ENCODE data around the gene SLC4A5. TPM values are rescaled to one million over a fixed set of nuclear protein-coding genes. Genes with fewer than 3 reads are reported as not detected.
"Not testable (repeated sequence)": the region's sequence is repeated elsewhere in the genome, so short reads cannot be mapped to it uniquely, and the experiment has no call there.

Gene SLC4A5
- total RNA-seq, 5 donors from 2014 or later (not counting 1 experiment from before 2014, with no cell fraction given): 10.1 to 19.3 (median 14.6) TPM

- Histone ChIP-seq H3K9me3 (no peaks in the 10 kb centered on the region), H3K27ac (ENCODE audit: low read length) (no peak overlapping the region), H3K4me1 (ENCODE audit: control insufficient read depth in 1 of 2, extremely low read depth in 1 of 2, insufficient read depth in 2 of 2, low read length in 2 of 2) (no peaks in the 10 kb centered on the region), H3K36me3 (ENCODE audit: control insufficient read depth in 2 of 2, extremely low read depth in 1 of 2, insufficient read depth in 1 of 2, low read length in 1 of 2) (peaks cover 10 to 44% of the 10 kb centered on the region in 2 donors), H3K4me3 (ENCODE audit: control insufficient read depth in 1 of 2, extremely low read depth in 1 of 2, low read length in 1 of 2) (no peak overlapping the region), H3K27me3 (replicated peaks in 1 of 2; ENCODE audit: control insufficient read depth in 2 of 2, extremely low read depth in 1 of 2, insufficient read depth in 2 of 2, low read length in 1 of 2) (no peaks in the 10 kb centered on the region)
- H3K4me3 Mint-ChIP-seq: no peak overlapping the region
- peaks cover 57% of the 10 kb centered on the region for H3K36me3 Mint-ChIP-seq
- no peaks in the 10 kb centered on the region for H3K27me3 Mint-ChIP-seq
- no peak for ATAC-seq (replicated peaks in 1 of 4)
- DNase-seq: no peak
- H3K4me1 Mint-ChIP-seq: no peaks in the 10 kb centered on the region
- H3K27ac Mint-ChIP-seq: no peak overlapping the region
- CTCF ChIA-PET: no interaction called here
- no peaks in the 10 kb centered on the region for H3K9me3 Mint-ChIP-seq
- POLR2A ChIA-PET: no interaction called here
These were observed 14.4 kb upstream of the SLC4A5 start for GRCh38 chr2:74357627-74358026.

DNA sequence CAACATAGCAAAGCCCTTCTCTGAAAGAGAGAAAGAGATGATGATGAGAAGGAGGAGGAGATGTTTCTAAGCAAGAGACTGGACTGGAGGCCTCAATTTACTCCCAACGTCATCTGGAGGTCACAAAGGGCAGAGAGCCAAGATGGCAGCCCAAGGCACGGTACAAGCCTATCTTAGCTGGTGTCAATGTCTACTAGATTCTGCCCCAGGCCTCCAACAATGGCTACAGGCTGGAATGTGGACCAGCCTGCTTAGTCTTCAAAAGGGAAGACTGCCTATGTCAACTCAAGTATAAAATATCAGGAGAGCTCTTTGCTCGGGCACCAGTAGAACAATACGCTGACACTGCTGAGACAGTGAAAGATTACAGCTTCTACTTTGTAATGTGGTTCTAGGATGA, 6.7 kb upstream of the SLC4A5 start:
- no peaks in the 10 kb centered on the region for H3K27me3 Mint-ChIP-seq
- peaks cover 13% of the 10 kb centered on the region for H3K36me3 Mint-ChIP-seq
- no peak overlapping the region for H3K27ac Mint-ChIP-seq
- no peaks in the 10 kb centered on the region for H3K9me3 Mint-ChIP-seq
- Histone ChIP-seq H3K27ac (ENCODE audit: low read length) (no peak overlapping the region), H3K36me3 (ENCODE audit: control insufficient read depth in 2 of 2, extremely low read depth in 1 of 2, insufficient read depth in 1 of 2, low read length in 1 of 2) (no peaks in the 10 kb centered on the region), H3K4me3 (ENCODE audit: control insufficient read depth in 1 of 2, extremely low read depth in 1 of 2, low read length in 1 of 2) (no peak overlapping the region), H3K4me1 (ENCODE audit: control insufficient read depth in 1 of 2, extremely low read depth in 1 of 2, insufficient read depth in 2 of 2, low read length in 2 of 2) (no peaks in the 10 kb centered on the region), H3K9me3 (no peaks in the 10 kb centered on the region), H3K27me3 (replicated peaks in 1 of 2; ENCODE audit: control insufficient read depth in 2 of 2, extremely low read depth in 1 of 2, insufficient read depth in 2 of 2, low read length in 1 of 2) (no peaks in the 10 kb centered on the region)
- ATAC-seq (replicated peaks in 1 of 4) (no peak), DNase-seq (no peak)
- POLR2A ChIA-PET: no interaction called here
- WGBS (ENCODE audit: insufficient coverage): 90% methylated on average over 3 of the region's 4 CpGs
- H3K4me1 Mint-ChIP-seq: no peaks in the 10 kb centered on the region
- H3K4me3 Mint-ChIP-seq: no peak overlapping the region
- CTCF ChIA-PET: interaction anchor here in 1 of 2 donors (0.6 kb wide), 1 partner anchor 9 kb away, joined by 7 read pairs; no protein-coding TSS in a partner anchor

GRCh38 chr2:74347742-74348141, 4.5 kb upstream of the SLC4A5 start:
- no peaks in the 10 kb centered on the region for H3K9me3 Mint-ChIP-seq
- H3K36me3 Mint-ChIP-seq: peaks cover 23% of the 10 kb centered on the region
- H3K4me3 ChIP-seq (ENCODE audit: control insufficient read depth in 1 of 2, extremely low read depth in 1 of 2, low read length in 1 of 2): no peak overlapping the region
- H3K9me3 ChIP-seq: no peaks in the 10 kb centered on the region
- CTCF ChIA-PET: no interaction called here
- H3K27me3 Mint-ChIP-seq: no peaks in the 10 kb centered on the region
- no peak overlapping the region for H3K27ac Mint-ChIP-seq
- POLR2A ChIA-PET: no interaction called here
- DNase-seq (no peak), ATAC-seq (replicated peaks in 1 of 4) (no peak)
- no peaks in the 10 kb centered on the region for H3K4me1 ChIP-seq (ENCODE audit: control insufficient read depth in 1 of 2, extremely low read depth in 1 of 2, insufficient read depth in 2 of 2, low read length in 2 of 2)
- H3K36me3 ChIP-seq (ENCODE audit: control insufficient read depth in 2 of 2, extremely low read depth in 1 of 2, insufficient read depth in 1 of 2, low read length in 1 of 2): no peaks in the 10 kb centered on the region
- H3K27me3 ChIP-seq (replicated peaks in 1 of 2; ENCODE audit: control insufficient read depth in 2 of 2, extremely low read depth in 1 of 2, insufficient read depth in 2 of 2, low read length in 1 of 2): no peaks in the 10 kb centered on the region
- no peaks in the 10 kb centered on the region for H3K4me1 Mint-ChIP-seq
- no peak overlapping the region for H3K27ac ChIP-seq (ENCODE audit: low read length)
- H3K4me3 Mint-ChIP-seq: no peak overlapping the region
- no CpG with 5 or more reads among the region's 3 CpGs for WGBS (ENCODE audit: insufficient coverage)

- ATAC-seq (replicated peaks in 1 of 4) (no peak), DNase-seq (no peak)
- no peak overlapping the region for H3K4me3 Mint-ChIP-seq
- H3K9me3 Mint-ChIP-seq: no peaks in the 10 kb centered on the region
- H3K27me3 ChIP-seq (replicated peaks in 1 of 2; ENCODE audit: control insufficient read depth in 2 of 2, extremely low read depth in 1 of 2, insufficient read depth in 2 of 2, low read length in 1 of 2): no peaks in the 10 kb centered on the region
- H3K27ac ChIP-seq (ENCODE audit: low read length): no peak overlapping the region
- H3K4me1 Mint-ChIP-seq: no peaks in the 10 kb centered on the region
- H3K36me3 Mint-ChIP-seq: peaks cover 24% of the 10 kb centered on the region
- H3K4me1 ChIP-seq (ENCODE audit: control insufficient read depth in 1 of 2, extremely low read depth in 1 of 2, insufficient read depth in 2 of 2, low read length in 2 of 2): no peaks in the 10 kb centered on the region
- no peak overlapping the region for H3K27ac Mint-ChIP-seq
- ChIA-PET CTCF (no interaction called here), POLR2A (no interaction called here)
- no peaks in the 10 kb centered on the region for H3K36me3 ChIP-seq (ENCODE audit: control insufficient read depth in 2 of 2, extremely low read depth in 1 of 2, insufficient read depth in 1 of 2, low read length in 1 of 2)
- no peak overlapping the region for H3K4me3 ChIP-seq (ENCODE audit: control insufficient read depth in 1 of 2, extremely low read depth in 1 of 2, low read length in 1 of 2)
- no peaks in the 10 kb centered on the region for H3K27me3 Mint-ChIP-seq
- no CpG with 5 or more reads among the region's 1 CpG for WGBS (ENCODE audit: insufficient coverage)
- no peaks in the 10 kb centered on the region for H3K9me3 ChIP-seq
These were observed 4.1 kb upstream of the SLC4A5 start for GRCh38 chr2:74347303-74347702.

DNA sequence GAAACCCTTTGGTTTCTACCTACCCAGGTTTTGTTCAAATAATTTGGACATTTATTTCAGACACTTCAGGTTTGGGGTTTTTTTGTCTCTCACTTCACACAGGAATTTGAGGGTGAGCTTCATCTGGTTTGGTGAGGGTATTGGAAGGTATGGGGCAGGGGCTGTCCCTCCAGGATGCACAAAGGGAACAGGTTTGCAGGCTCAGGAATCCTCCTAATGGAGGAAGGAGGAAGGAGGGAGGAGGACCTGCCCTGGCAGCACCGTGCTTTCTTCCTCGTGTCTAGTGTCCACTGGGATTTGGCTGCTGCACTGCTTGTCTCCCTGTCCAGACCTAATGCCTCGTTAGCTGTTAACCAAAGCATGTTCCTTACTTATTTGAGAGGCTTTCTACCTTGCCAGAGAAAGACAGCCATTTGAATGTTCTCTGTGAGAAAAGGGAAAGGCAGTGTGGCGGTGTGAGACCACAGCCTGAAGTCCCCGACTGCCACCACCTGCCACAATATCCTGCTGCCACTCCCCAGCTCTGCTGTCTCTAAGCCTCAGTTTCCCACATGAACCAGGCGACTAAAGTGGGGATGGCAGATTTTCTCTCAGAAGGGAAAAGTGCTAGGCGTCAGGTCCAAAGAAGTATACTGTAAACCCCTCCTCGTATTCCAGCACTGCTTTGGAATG, 2.2 kb upstream of the SLC4A5 start:
- Histone ChIP-seq H3K4me1 (ENCODE audit: control insufficient read depth in 1 of 2, extremely low read depth in 1 of 2, insufficient read depth in 2 of 2, low read length in 2 of 2) (no peaks in the 10 kb centered on the region), H3K36me3 (ENCODE audit: control insufficient read depth in 2 of 2, extremely low read depth in 1 of 2, insufficient read depth in 1 of 2, low read length in 1 of 2) (no peaks in the 10 kb centered on the region), H3K27ac (ENCODE audit: low read length) (no peak overlapping the region), H3K27me3 (replicated peaks in 1 of 2; ENCODE audit: control insufficient read depth in 2 of 2, extremely low read depth in 1 of 2, insufficient read depth in 2 of 2, low read length in 1 of 2) (no peaks in the 10 kb centered on the region), H3K9me3 (no peaks in the 10 kb centered on the region), H3K4me3 (ENCODE audit: control insufficient read depth in 1 of 2, extremely low read depth in 1 of 2, low read length in 1 of 2) (no peak overlapping the region)
- H3K36me3 Mint-ChIP-seq: peaks cover 35% of the 10 kb centered on the region
- H3K4me1 Mint-ChIP-seq: no peaks in the 10 kb centered on the region
- H3K9me3 Mint-ChIP-seq: no peaks in the 10 kb centered on the region
- no peak overlapping the region for H3K27ac Mint-ChIP-seq
- DNase-seq: no peak
- ChIA-PET CTCF (interaction anchor here in 1 of 2 donors (3.0 kb wide), 1 partner anchor 10 kb away, joined by 13 read pairs; no protein-coding TSS in a partner anchor), POLR2A (interaction anchor here in 1 of 2 donors (0.5 kb wide), 1 partner anchor 495 kb away, joined by 4 read pairs; no protein-coding TSS in a partner anchor)
- 72% methylated on average over 3 of the region's 8 CpGs for WGBS (ENCODE audit: insufficient coverage)
- H3K27me3 Mint-ChIP-seq: no peaks in the 10 kb centered on the region
- ATAC-seq (replicated peaks in 1 of 4): no peak
- H3K4me3 Mint-ChIP-seq: no peak overlapping the region

GRCh38 chr2:74336227-74336626, 7.0 kb downstream of the SLC4A5 start:
- no CpG with 5 or more reads among the region's 2 CpGs for WGBS (ENCODE audit: insufficient coverage)

More at GRCh38 chr2:74336227-74336626, 7.0 kb downstream of the SLC4A5 start:
- DNase-seq; ATAC-seq (replicated peaks in 1 of 4); H3K4me1 ChIP-seq (ENCODE audit: control insufficient read depth in 1 of 2, extremely low read depth in 1 of 2, insufficient read depth in 2 of 2, low read length in 2 of 2); H3K27ac ChIP-seq (ENCODE audit: low read length); H3K27me3 Mint-ChIP-seq; H3K36me3 ChIP-seq (ENCODE audit: control insufficient read depth in 2 of 2, extremely low read depth in 1 of 2, insufficient read depth in 1 of 2, low read length in 1 of 2); H3K4me3 Mint-ChIP-seq; H3K4me3 ChIP-seq (ENCODE audit: control insufficient read depth in 1 of 2, extremely low read depth in 1 of 2, low read length in 1 of 2); H3K27ac Mint-ChIP-seq; POLR2A ChIA-PET; H3K27me3 ChIP-seq (replicated peaks in 1 of 2; ENCODE audit: control insufficient read depth in 2 of 2, extremely low read depth in 1 of 2, insufficient read depth in 2 of 2, low read length in 1 of 2); H3K9me3 Mint-ChIP-seq; H3K9me3 ChIP-seq: not testable (repeated sequence)
- H3K4me1 Mint-ChIP-seq: peaks cover 1 to 15% (median 14%) of the 10 kb centered on the region in 3 donors
- H3K36me3 Mint-ChIP-seq: peaks cover 17% of the 10 kb centered on the region
- CTCF ChIA-PET: interaction anchor here (1.5 to 3.8 kb wide), 6 partner anchors 9 to 241 kb away, joined by 3 to 66 read pairs (median 18); no protein-coding TSS in a partner anchor

All from T-cell (primary cell).